Endometrial microvascular endothelial cells (primary cell): Measurements from ENCODE around the gene TUBB8B. TPM values are rescaled to one million over a fixed set of nuclear protein-coding genes. Genes with fewer than 3 reads are reported as not detected.
"Not testable (repeated sequence)": the region's sequence is repeated elsewhere in the genome, so short reads cannot be mapped to it uniquely, and the experiment has no call there.

Source experiments
- in situ Hi-C: cut with HindIII; loops from 2 replicates; pipeline ENCODE4 v1.10.0; 2017; ENCODE audit warnings: low sequenced_read_pairs, low pct_unique_long_range_greater_than_20kb; ENCODE audit errors: inconsistent ontology term
- total RNA-seq: library from RNA; depleted of rRNA; stranded (reverse); fragments of >200 nt; gene quantifications from one replicate; pipeline ENCODE4 v1.2.3, GENCODE V29; 2015; ENCODE audit errors: inconsistent ontology term

TUBB8B gene
- total RNA-seq, 1 donor from 2014 or later, result not detected

GRCh38 chr18:54388-54787, 5.0 kb upstream of the TUBB8B start:
- in situ Hi-C loops, result not testable (repeated sequence)

DNA sequence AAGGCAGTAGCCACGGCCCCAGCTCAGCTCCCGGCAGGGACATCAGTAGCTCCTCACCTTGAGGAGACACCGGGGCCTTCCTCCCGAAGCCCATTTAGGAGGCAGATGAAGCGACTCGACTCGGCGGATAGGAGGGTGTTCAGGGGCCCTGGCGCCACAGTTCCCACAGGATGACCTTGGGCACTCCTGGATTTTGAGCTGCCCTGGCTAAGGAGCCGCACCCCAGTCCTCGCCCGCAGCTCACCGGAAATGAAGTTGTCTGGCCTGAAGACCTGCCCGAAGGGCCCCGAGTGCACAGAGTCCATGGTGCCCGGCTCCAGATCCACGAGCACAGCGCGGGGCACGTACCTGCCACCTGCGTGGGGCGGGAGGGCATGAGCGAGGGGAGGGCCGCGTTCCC, 719 bp downstream of the TUBB8B start:
- in situ Hi-C loops, result not testable (repeated sequence)

- in situ Hi-C loops, result not testable (repeated sequence)
These were observed 36.2 kb downstream of the TUBB8B start for GRCh38 chr18:13177-13576.

- in situ Hi-C loops, result not testable (repeated sequence)
These were observed 36.6 kb downstream of the TUBB8B start for GRCh38 chr18:12773-13172.

DNA sequence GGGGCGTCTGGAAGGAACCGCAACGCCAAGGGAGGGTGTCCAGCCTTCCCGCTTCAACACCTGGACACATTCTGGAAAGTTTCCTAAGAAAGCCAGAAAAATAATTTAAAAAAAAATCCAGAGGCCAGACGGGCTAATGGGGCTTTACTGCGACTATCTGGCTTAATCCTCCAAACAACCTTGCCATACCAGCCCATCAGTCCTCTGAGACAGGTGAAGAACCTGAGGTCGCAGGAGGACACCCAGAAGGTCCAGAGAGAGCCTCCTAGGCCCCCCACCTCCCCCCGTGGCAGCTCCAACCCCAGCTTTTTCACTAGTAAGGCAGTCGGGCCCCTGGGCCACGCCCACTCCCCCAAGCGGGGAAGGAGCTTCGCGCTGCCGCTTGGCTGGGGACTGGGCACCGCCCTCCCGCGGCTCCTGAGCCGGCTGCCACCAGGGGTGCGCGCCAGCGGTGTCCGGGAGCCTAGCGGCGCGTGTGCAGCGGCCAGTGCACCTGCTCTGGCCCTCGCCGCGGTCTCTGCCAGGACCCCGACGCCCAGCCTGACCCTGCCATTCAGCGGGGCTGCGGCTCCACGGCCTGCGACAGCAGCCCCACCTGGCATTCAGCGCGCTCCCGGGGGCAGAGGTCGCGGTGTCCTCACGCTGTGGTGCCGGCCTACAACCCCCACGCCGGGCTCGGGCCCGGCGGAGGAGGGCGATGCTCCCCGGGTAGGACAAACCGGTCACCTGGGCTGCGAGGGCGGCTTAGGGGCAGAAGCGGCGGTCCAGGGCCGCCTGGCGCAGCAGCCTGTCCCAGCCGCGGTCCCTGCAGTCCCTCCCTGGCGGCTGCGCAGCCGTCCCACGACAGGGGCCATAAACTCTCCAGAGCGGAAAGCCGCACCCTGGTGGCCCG, 37.8 kb downstream of the TUBB8B start:
- in situ Hi-C loops, result not testable (repeated sequence)

GRCh38 chr18:10624-11184, 38.7 kb downstream of the TUBB8B start:
- in situ Hi-C loops, result not testable (repeated sequence)

- in situ Hi-C loops, result not testable (repeated sequence)
These were observed 39.5 kb downstream of the TUBB8B start for GRCh38 chr18:9937-10336.

Other genes with a start within 250 kb of the TUBB8B start
- gene USP14, start 108.9 kb upstream of the TUBB8B start, total RNA-seq, result 40.6 TPM
- gene THOC1, start 218.4 kb upstream of the TUBB8B start, total RNA-seq, result 31.3 TPM